Activated CD8-positive, alpha-beta memory T cell treated with anti-CD3 and anti-CD28 coated beads for 4 hours (primary cell): ENCODE measurements around the gene SORCS2.

Source experiments
- DNase-seq, 2 donors: peaks; one replicate each; pipeline ENCODE4 v3.0.0-alpha.2; 2020; ENCODE audit warnings: low read depth in 2 of 2

Gene SORCS2

DNA sequence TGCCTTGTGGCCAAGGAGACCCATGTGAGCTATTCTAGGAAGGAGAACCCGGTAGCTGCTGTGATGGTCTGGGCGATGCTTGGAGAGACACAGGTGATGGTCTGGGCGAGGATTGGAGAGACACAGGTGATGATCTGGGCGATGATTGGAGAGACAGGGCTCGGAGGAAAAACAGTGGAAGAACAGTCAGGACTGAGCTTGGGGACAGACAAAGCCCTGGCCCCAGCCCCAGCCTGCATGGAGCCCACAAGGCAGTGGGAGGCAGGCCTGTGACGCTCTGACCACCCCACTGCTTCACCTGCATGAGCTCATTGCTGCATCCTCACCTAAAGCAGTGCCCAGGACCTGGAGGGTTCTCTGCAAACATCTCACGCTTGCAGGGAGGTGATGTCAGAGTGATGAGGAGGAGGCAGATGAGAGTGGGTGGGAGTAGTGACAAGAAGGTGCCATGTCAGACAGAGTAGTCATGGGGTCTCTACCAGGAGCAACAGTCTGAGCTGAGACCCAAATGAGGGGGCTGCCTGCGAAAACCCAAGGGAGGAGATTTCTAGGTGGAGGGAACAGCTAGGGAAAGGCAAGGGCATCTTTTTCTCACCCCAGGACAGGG is 278.3 kb downstream of the SORCS2 start:
- no peak for DNase-seq

DNA sequence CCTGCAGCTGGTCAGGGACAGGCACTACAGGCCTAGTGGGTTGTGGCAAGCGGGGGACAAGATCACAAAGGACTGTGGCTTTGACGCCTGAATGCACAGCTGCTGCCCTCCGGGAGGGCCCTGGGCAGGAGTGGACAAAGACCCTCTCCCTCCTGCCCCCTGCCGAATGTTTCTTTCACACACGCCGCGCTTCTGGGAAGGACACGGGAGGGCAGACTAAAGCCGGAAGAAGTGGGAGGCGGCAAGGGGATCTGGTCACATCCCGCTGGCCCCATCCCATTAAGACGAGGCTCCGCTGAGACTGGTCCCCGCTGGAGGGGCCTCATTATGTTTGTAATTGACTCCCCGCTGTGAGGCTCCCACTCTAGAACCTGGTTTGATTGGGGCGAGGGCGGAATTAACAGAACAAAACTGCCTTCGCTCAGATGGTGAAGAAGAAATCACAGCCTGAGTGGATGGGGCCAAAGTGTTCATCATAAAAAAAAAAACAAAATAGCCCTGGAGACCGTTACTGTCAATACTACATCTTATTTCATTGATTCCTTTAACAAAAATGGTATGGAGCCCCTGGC is 280.2 kb downstream of the SORCS2 start:
- DNase-seq, result no peak

DNA sequence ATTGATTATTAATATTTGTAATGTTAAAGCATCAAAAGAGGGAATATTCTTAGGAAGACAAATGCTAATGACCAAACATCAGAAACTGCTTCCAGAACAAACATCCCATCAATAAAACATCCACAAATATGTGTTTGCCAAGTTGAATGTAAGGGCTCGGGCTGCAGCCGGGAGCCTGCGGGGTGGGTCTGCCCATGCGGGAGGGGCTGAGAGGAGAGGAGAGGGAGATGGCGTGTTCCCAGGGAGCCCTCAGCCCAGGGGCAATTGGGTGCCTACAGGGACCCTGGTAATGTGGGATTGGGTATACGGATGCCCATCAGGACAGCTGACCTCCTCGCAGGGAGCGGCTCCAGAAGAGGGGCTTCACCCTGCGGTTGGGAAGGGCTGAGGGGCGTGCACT is 280.7 kb downstream of the SORCS2 start:
- DNase-seq, result no peak

DNA sequence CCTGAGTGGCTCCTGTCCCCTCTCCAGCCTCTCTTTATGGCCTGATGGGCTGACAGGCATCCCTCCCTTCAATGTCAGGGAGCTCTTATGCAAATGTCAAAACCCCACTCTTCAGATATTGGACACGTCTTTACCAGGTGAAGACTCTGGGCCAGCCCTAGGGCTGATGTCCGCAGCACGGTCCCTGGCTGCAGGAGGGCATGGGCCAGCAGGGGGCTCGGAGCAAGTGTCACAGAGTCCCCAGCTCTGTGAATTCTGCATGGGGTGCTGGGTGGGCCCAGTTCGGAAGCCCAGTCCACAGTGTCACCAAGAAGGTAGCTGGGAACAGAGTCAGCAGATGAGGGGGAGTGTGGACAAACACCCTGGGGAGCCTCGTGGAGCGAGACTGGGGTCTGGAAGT is 282.0 kb downstream of the SORCS2 start:
- DNase-seq, result no peak

DNA sequence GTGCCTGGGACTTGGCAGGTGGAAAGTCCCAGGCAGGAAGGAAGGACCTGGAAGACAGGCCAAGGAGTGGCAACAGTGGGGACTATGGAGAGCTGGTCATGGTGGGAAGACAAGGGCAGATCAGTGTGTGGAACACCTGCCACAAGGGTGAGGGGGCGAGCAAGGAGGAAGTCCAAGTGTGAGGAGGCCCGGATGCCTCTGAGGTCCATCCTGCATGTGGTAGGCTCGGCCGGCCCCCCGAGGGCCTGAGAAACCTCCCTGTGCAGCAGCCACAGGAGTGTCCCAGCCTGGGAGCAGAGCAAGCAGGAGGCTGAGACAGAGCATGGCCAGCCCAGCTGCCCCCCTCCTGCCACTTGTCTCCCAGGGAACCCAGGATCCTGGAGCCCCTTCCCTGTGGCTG is 282.9 kb downstream of the SORCS2 start:
- DNase-seq, result no peak

DNA sequence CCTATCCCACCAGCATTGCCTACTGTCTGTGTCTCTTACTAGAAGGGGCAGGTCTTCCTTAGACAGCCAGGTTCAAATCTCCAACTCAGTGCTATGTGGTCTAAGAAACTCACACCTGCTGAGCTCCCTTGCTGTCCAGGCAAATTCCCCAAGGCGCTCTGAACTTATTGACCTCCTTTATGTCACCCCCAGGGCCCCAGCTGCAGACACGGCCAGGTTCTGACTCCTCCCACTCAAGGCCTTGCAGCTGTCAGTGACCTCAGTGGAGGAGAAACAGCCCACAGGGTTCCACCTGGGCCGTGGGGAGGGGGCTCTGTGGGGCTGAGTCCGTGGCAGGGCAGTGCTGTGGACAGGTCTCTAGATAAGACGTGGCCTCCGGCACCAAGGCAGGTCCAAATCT is 284.5 kb downstream of the SORCS2 start:
- no peak for DNase-seq

DNA sequence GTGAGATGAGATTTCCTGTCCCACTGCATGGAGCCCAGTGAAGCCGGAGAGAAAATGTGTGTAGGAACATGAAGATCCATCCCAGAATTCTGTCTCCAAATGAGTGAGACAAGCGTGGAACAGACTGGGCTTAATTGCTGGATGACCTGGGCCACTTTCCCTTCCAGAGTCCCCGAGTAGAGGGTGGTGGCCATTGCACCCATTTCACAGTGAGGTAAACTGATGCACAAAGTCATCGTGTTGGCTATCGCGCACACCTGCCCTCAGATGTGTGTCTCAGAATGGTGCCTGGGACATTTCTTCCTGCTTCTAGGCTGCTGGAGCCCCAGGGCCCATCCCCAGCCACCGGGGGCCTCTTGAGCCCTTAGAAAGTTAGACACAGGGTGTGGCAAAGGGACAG is 285.4 kb downstream of the SORCS2 start:
- DNase-seq, result no peak

DNA sequence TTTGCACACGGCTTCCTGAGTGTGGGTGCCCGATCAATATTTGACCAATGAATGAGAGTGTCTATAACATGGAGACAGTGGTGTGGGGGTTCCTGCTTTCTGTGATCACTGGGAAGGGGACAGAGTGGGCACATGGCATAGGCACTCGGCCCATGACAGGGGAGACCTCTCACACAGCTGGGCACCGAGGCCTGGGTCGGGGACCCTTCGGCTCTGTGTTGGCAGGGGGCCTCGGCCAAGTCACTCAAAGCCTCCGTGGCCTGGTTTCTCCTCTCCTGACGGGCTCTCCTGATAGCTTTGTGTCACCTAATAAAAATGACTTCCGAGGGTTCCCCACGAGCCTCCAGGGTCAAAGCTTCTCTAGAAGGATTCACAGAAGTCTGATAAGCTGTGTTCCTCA is 286.3 kb downstream of the SORCS2 start:
- DNase-seq, result no peak

DNA sequence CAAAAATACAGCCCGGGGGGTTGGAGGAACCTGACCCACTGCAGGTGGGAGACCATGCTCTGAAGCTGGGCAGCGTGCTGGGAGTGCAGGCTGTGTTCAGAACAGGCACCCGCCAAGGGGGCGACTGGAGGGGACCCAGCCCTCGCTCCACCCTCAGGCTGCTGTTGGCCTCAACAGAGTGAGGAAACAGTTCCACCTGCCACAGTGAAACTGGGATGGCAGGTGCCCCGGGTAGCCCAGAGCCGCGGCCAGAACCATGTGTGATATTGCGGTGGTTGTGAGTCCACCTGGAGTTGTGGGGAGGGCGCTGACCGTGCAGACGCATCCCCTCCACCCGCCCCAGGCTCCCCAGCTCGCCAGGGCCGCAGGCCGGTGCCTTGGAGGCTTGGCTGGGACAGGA is 288.1 kb downstream of the SORCS2 start:
- DNase-seq, result no peak

DNA sequence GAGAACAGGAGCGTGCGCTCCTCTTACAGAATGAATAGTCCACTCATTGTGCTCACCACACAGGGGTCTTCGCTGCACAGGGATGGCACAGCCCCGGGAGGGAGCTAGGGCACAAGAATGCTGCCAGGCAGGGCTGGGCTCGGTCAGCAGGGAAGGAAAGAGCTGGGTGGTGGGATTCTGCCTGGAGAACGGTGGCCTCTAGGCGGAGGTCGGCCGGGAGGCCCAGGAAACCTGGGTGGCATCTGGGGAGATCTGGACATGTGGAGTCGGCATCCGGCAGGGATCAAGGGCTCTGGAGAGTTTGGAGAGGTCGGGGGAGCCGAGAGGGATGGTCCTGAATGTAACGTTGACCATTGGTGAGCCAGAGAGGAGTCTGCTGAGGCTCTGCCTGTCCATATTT is 288.9 kb downstream of the SORCS2 start:
- no peak for DNase-seq

DNA sequence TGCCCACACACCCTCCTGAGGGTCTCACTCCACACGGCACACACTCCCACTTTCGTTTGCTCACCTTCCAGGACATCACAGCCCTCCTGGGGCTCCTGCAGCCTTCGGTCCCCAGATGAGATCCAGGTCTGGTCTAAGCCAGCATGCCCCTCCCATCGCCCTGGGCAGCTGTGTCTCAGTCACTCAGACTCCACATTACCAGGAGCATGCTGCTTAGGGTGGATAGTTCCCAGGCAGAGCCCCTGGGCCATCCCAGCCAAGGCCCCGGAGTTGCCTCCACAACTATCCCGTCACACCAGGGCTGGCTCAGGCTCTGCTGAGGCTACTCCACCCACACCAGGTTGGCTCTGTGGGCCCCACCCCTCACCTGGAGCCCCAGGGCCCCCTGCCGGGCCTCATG is 292.8 kb downstream of the SORCS2 start:
- no peak for DNase-seq

DNA sequence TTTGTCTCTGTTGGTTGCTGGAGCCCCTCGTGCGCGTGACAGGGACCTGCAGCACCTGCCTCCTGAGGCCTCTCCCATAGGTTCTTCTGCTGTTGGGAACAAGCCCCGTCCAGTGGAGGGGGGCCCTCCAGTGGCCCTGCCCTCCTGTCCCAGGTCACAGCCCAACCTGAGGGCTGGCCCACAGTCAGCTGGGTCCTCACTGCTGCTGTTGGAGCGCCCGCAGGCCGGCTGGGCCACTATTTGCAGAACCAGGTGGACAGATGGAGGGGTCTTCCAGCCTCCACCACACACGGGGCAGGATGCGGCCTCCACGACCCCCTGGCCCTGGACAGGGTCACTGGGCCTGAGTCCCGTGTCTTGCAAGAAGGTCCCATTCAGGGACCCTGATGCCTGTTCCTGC is 293.8 kb downstream of the SORCS2 start:
- no peak for DNase-seq

DNA sequence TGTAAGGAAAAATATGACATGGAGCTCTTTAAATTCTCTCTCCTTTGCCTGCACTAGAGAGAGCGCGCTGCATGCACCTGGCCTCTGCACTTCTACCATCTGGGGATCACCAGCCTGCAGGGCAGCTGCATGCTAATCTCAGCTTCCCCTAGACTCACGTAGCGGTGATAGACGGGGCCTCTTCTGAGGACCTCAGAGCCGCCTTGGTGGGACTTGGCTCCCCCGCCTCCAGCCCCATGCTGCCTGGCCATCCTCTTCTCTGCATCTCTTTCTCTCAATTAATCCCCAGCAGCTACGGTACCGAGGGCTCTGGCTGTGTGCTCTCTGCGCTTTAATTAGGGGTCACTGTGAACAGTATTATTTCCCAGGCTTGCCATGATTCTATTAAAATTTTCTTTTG is 295.2 kb downstream of the SORCS2 start:
- no peak for DNase-seq

DNA sequence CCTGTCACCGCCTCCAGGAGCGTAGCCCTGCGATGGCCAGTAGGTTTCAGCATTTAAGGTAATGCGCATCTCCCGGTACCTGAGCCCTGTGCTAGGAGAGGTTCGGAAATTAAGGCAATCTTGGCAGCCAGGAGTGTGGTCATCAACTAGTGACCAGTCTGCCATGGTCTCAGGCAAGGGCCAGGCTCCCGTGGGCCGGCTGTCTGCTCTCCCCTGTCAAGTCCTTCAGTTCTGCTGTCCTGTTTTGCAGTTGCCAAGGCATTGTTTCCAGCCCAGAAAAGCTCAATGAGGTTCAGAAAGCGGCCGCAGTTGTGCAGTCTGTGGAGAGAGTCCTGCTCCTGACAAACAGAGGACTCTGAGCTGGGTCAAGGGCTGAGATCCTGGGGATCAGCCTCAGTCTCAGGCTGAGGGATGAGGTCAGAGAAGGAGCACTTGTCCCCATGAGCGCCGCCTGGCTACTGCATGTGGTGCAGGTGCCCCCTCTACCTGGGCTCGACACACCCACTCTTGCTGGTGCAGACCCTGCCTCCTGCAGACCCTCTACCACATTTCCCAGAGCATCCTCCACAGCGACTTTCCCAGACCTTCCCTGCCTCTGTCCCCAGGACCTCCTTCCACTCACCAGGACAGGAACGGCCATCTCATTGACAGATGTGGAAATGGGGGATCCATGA is 295.8 kb downstream of the SORCS2 start:
- DNase-seq, result no peak

DNA sequence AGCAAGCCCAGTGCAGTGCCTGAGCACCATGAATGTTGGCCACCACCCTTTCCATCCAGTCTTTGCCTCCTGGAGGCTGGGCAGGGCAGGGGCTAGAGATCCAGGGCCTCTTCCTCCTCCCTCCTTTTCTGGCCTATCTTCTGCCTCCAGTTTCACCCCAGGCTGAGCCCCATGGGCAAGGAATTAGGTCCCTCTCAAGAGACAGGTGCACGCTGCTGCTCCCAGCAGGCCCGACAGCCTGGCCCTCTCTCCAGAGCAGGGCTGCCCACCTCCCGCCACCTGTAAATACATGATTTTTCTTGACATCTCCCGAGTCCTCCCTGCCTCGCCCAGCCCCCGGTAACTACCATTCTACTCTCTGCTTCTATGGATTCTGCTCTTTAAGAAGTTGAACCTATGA is 299.6 kb downstream of the SORCS2 start:
- DNase-seq, result no peak

DNA sequence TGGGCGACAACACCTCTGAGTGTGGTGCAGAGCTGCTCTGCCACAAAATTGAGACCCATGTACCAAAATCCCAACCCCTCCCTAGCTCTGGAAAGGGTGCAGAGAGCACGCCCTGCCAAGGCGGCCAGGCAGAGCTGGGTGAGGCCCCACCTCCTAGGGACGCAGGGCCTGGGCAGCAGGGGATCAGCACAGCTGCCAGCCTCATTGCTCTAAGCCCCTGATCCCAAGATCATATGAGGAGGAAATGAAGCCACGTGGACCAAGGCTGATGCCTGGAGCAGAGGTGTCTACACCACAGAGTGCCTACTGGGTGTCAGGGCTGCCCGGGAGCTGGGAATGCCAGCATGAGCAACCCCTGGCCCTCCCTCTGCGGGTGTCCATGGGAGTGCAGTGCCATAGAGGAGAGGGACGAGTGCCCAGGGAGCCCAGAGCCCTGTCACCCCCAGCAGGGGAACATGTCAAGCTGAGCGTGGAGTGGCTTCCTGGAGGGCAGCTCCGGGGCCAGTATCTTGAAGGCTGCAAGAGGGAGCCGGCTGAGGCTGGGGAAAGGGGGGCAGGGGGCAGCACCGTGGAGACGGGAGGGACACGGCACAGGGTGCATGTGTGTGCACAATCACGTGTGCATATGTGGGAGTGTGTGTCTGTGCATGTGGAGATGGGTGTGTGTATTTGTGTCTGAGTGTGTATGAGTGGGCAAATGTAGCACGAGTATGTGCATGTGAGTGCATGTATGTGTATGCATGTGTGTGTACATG is 306.3 kb downstream of the SORCS2 start:
- DNase-seq, result no peak

DNA sequence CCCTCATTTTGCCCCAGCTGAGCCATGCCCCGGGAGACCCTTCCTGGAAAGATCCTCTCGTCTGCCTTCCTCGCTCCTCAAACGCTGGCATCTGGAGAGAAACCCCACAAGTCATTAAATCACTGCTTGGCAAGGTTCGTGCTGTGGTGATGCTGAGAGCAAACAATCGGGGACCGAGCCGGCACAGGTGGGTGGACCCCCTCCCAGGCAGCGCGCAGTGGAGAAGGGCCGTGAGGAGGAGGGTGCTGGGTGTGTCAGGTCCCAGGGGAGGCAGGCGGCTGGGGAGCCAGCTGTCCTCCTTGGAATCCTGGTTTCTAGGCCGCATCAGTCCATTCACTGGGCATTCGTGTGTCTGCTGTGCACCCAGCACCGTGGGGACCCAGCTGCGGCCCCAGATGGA is 307.3 kb downstream of the SORCS2 start:
- no peak for DNase-seq

DNA sequence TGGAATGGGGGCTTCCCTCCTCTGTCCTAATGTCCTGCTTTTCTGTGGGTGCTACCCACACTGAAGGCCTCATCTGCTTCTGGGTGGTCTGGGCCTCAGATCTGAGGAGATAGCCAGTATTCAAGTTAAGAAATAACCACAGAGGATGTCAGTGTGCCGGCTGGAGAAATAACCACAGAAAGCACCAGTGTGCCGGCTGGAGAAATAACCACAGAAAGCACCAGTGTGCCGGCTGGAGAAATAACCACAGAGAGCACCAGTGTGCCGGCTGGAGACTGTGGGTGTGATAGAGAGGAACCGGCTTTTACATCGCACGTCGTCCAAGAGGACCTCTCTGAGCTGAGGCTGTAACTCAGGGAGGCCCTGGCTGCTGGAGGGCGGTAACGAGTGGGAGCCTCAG is 308.1 kb downstream of the SORCS2 start:
- DNase-seq, result no peak

DNA sequence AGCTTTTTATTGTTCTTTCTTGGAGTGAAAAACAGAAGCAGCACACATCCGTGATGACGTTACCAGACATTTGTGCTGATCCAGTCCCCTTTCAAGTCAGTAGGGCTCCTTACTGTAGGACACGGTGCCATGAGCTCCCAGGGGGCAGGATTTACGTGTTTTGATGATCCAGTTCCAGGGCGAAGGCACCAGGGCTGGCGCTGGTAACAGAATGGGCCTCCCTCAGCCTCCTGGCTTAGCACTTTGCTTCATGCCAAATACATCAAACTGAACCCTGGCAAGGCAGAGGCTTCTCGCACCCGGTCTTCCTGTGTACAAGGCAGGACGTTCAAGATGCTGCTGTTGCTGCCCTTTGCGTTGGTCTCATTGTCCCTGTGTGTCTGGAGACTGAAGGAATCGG is 309.0 kb downstream of the SORCS2 start:
- DNase-seq, result no peak

DNA sequence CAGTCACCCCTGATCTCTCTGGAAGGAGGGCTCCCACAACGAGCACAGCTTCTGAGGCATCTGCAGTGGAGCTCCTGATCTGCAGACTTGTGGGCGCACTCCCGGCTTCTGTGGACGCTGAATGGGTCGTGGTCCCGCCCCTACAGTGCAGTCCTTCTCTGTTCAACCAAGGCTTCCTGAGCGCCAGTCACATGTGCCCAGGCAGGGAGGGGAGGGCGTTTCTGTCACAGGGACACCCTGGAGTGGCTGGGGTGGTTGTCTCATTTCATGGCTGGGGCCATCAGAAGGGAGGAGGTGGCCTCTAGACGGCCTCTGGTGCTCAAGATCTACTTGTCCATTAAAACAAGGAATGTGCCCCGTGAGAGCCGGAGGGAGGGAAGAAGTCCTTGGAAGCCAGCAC is 309.5 kb downstream of the SORCS2 start:
- no peak for DNase-seq

DNA sequence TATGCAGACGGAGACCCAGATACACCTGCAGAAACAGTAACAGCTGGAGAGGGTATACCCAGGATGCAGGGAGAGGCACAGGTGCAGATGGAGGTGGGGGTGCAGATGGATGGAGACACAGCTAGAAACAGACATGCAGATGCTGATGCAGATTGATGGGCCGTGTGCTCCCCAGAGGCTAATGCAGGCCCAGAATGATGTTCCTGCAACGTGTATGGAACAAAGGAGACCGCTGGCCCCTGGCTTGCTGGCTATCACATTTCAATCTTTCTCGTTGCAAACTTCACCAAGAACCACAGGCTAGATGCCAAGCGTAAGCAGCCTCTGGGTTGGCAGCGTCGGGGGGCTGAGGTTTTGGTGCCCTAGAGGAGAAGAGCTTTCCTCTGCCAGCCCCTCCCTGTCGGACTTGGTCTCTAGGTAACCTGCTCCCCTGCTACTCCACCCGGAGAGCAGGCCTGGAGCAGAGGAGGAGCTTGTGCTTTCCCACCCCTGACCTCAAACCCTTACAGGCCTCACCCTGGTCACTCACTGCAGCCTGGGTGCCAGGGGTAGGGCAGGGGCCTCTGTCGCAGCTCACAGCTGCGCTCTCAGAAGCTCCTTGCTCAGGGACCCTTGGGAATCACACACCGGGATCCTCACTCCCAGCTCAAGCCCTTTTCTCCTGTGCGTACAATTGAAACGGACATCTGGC is 311.4 kb downstream of the SORCS2 start:
- no peak for DNase-seq

DNA sequence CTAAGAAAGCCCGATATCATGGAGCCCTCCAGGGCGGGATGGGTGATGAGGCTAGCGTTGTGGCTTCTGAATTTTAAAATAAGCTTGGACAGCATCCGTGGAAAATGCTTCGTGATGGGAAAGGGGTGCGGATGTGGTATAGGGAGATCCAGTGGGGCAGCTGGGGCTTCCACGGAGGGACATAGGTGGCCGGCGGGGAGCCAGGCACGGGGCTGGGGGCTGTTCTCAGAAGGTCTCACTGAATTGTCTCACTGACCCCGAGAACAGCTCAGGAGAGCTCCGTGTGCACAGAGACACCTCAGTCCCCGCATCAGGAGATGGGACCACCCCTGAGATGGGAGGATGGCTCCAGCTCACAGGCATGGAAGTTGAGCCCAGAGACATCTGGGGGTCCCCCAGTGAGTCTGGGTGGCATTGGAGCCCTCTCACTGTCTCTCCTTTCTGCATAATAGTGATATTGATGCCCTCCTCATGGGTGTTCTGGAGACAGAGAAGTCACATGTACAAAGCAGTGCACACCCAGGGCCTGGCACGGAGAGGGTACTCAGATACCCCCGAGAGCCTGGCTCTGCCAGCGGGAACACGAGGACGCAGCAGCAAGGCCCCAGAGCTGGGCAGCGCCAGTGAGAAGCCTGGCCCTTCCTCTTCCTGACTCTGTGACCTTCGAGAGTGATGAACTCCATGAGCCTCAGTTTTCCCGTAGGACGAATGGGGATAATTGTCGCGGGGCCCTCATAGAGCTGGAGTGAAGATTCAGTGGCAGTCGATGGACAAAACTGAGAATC is 313.0 kb downstream of the SORCS2 start:
- no peak for DNase-seq
